ENCODE measurements around the gene KRT81. TPM values are rescaled to one million over a fixed set of nuclear protein-coding genes. Genes with fewer than 3 reads are reported as not detected.

Gene KRT81
- total and polyA plus RNA-seq, 2 of the 4 experiments (the other 2 are of a cell fraction), result under 0.01 to 0.05 TPM

DNA sequence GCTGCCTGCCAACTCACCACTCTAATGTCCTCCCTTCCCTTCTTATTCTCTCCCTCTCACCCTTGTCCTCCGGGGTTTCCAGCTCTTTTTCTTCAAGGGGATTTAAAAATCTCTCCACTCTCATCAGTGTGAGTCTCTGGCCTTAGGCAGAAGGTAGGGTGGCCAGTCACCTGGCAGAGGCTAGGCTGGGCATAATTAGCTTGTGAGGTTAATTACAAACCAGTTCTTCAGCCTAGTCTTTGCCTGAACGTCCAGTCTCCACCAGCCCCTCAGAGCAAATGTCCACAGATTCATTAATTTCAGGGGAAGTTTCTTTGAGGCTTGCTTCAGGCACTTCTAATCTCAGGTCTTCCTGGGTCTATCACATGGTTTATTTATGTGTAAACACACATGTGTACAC, 51.6 kb downstream of the KRT81 start:
- ChIA-PET POLR2A (ENCODE audit: unreplicated experiment) (no interaction called here), CTCF (no interaction called here)
- H3K4me1 ChIP-seq (ENCODE audit: control insufficient read depth, insufficient read depth, low read length), result peaks cover 17% of the 10 kb centered on the region
- 0 out of 2 replicates have a peak overlapping the region, but pooled peaks have one; percentile 35 for H2BK20ac ChIP-seq (ENCODE audit: low read depth, low read length)
- H2BK5ac ChIP-seq (ENCODE audit: low read depth, low read length, poor library complexity, severe bottlenecking), result no peak overlapping the region
- intact Hi-C loops (cut with micrococcal nuclease), result no loop called here
- no peak overlapping the region for H3K23ac ChIP-seq (ENCODE audit: low read depth, low read length)
- H3K56ac ChIP-seq (ENCODE audit: extremely low read depth, insufficient read depth, low read length), result no peak overlapping the region
- H2BK120ac ChIP-seq (ENCODE audit: low read depth, low read length), result no peak overlapping the region
- no peaks in the 10 kb centered on the region for H4K20me1 ChIP-seq (ENCODE audit: insufficient read depth, low read length)
- H4K5ac ChIP-seq (ENCODE audit: low read depth, low read length), result no peak overlapping the region
- TF ChIP-seq MXI1 (IDR thresholded peaks at IDR 0.05; ENCODE audit: borderline replicate concordance, low read depth, low read length), result no peak
- TF ChIP-seq, protein P1, sequence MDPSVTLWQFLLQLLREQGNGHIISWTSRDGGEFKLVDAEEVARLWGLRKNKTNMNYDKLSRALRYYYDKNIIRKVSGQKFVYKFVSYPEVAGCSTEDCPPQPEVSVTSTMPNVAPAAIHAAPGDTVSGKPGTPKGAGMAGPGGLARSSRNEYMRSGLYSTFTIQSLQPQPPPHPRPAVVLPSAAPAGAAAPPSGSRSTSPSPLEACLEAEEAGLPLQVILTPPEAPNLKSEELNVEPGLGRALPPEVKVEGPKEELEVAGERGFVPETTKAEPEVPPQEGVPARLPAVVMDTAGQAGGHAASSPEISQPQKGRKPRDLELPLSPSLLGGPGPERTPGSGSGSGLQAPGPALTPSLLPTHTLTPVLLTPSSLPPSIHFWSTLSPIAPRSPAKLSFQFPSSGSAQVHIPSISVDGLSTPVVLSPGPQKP (IDR thresholded peaks at IDR 0.05; ENCODE audit: borderline replicate concordance, low read depth, low read length), result no peak
- TF ChIP-seq CHD1 (IDR thresholded peaks at IDR 0.05; ENCODE audit: low read depth, low read length), result no peak
- no peak for TF ChIP-seq SMC3 (IDR thresholded peaks at IDR 0.05; ENCODE audit: low read depth, low read length)
- TF ChIP-seq NFE2L2 (IDR thresholded peaks at IDR 0.05; ENCODE audit: low read depth, low read length), result no peak
- TF ChIP-seq MAZ (IDR thresholded peaks at IDR 0.05; ENCODE audit: borderline replicate concordance, low read depth, low read length), result no peak
- no peak for TF ChIP-seq RAD21 (IDR thresholded peaks at IDR 0.05; ENCODE audit: low read length)
- no peak for TF ChIP-seq MAFK (IDR thresholded peaks at IDR 0.05; ENCODE audit: low read depth, low read length)
- no peak for TF ChIP-seq POLR2A (IDR thresholded peaks at IDR 0.05; ENCODE audit: low read depth, low read length)
- no peak for TF ChIP-seq FOS (IDR thresholded peaks at IDR 0.05; ENCODE audit: low read depth, low read length)
- TF ChIP-seq, protein P2, sequence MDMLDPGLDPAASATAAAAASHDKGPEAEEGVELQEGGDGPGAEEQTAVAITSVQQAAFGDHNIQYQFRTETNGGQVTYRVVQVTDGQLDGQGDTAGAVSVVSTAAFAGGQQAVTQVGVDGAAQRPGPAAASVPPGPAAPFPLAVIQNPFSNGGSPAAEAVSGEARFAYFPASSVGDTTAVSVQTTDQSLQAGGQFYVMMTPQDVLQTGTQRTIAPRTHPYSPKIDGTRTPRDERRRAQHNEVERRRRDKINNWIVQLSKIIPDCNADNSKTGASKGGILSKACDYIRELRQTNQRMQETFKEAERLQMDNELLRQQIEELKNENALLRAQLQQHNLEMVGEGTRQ (IDR thresholded peaks at IDR 0.05; ENCODE audit: low read depth, low read length), result no peak
- TF ChIP-seq CEBPB (IDR thresholded peaks at IDR 0.05; ENCODE audit: low read depth, low read length), result no peak
- TF ChIP-seq BHLHE40 (IDR thresholded peaks at IDR 0.05; ENCODE audit: low read depth, low read length), result no peak
- no peak for TF ChIP-seq RFX5 (IDR thresholded peaks at IDR 0.05; ENCODE audit: low read depth, low read length)
- TF ChIP-seq, protein P3, sequence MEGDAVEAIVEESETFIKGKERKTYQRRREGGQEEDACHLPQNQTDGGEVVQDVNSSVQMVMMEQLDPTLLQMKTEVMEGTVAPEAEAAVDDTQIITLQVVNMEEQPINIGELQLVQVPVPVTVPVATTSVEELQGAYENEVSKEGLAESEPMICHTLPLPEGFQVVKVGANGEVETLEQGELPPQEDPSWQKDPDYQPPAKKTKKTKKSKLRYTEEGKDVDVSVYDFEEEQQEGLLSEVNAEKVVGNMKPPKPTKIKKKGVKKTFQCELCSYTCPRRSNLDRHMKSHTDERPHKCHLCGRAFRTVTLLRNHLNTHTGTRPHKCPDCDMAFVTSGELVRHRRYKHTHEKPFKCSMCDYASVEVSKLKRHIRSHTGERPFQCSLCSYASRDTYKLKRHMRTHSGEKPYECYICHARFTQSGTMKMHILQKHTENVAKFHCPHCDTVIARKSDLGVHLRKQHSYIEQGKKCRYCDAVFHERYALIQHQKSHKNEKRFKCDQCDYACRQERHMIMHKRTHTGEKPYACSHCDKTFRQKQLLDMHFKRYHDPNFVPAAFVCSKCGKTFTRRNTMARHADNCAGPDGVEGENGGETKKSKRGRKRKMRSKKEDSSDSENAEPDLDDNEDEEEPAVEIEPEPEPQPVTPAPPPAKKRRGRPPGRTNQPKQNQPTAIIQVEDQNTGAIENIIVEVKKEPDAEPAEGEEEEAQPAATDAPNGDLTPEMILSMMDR (conservative IDR thresholded peaks at IDR 0.05; ENCODE audit: low read depth, low read length), result no peak
- TF ChIP-seq RCOR1 (IDR thresholded peaks at IDR 0.05; ENCODE audit: insufficient replicate concordance, low read length), result no peak
- no peak overlapping the region for H4K8ac ChIP-seq (ENCODE audit: low read depth in 2 of 2, low read length in 2 of 2)
- H3K27me3 ChIP-seq (ENCODE audit: control insufficient read depth, insufficient read depth, low read length), result no peaks in the 10 kb centered on the region
- H3K4me2 ChIP-seq (ENCODE audit: low read depth, low read length), result no peak overlapping the region
- no peaks in the 10 kb centered on the region for H3K9me3 ChIP-seq (ENCODE audit: control insufficient read depth, insufficient read depth, low read length)
- no peak overlapping the region; the same call in 1 of the 2 replicates for H2AK5ac ChIP-seq (ENCODE audit: low read depth, low read length)
- H2AFZ ChIP-seq (replicated peaks; ENCODE audit: low read length, poor library complexity), result no peak overlapping the region
- dilution Hi-C loops (cut with HindIII; ENCODE audit: low sequenced_read_pairs, unreplicated experiment), result no loop called here
- no TSS peak for BruUV-seq (replicated peaks)
- no peak overlapping the region for H3K14ac ChIP-seq (replicated peaks; ENCODE audit: low read depth, low read length)
- H3K79me1 ChIP-seq (ENCODE audit: low read depth in 1 of 2, low read length in 2 of 2), result peaks cover 0 to 6% of the 10 kb centered on the region in 2 experiments; a peak in 1 of 4 replicates
- H3K9ac ChIP-seq (ENCODE audit: low read depth, low read length), result no peak overlapping the region
- DNase-seq, result no peak
- H3K9me1 ChIP-seq (ENCODE audit: insufficient read depth, low read length), result peaks cover 21% of the 10 kb centered on the region
- no peak overlapping the region for H3K4ac ChIP-seq (ENCODE audit: low read depth, low read length)
- H3K36me3 ChIP-seq (ENCODE audit: control insufficient read depth, insufficient read depth, low read length), result no peaks in the 10 kb centered on the region
- ATAC-seq (ENCODE audit: low read depth), result no peak
- whole genome bisulfite sequencing, 2 experiments (ENCODE audit: extremely low coverage in 2 of 2, insufficient read length in 1 of 2), result no CpG with 5 or more reads among the region's 2 CpGs
- H2BK15ac ChIP-seq (ENCODE audit: low read depth, low read length), result peak overlapping the region; percentile 21; the same call in 1 of the 3 replicates
- in situ Hi-C loops (cut with MboI; ENCODE audit: low sequenced_read_pairs), result no loop called here
- no peak overlapping the region for H3K27ac ChIP-seq (ENCODE audit: insufficient read depth, low read length)
- no peak overlapping the region for H3K18ac ChIP-seq (ENCODE audit: low read depth, low read length)
- no peak overlapping the region for H3K4me3 ChIP-seq (ENCODE audit: insufficient read depth, low read depth, low read length)
- H4K91ac ChIP-seq (ENCODE audit: insufficient read depth, low read depth, low read length), result peak overlapping the region; percentile 43
- H2AK9ac ChIP-seq (replicated peaks; ENCODE audit: low read depth, low read length, poor library complexity), result no peak overlapping the region

All from IMR-90 (cell line).